HEK293 (cell line): ENCODE data around the gene PPARGC1A.

ENCODE experiments used
- CTCF ChIA-PET: fragments of 350-600 bp; formaldehyde crosslinking; extraction: SDS; loops from one replicate; lab custom pipeline; 2021; ENCODE audit warnings: antibody characterized with exemption; lab: Yijun Ruan, JAX
- POLR2A ChIA-PET: fragments of 300-600 bp; formaldehyde crosslinking; extraction: SDS; loops from one replicate; lab custom pipeline; 2020; ENCODE audit warnings: antibody characterized with exemption, inconsistent platforms; lab: Yijun Ruan, JAX
- H3K27ac ChIP-seq: fragments of 200-500 bp; sonication (Bioruptor generic); 2 replicates; pipeline ENCODE4 v1.5.1; 2014; ENCODE audit warnings: low read depth, low read length, control low read depth, inconsistent platforms; ENCODE audit errors: extremely low read depth
- H3K36me3 ChIP-seq, 2 experiments: fragments of 200-500 bp in 1 of 2; sonication (Bioruptor generic) in 1 of 2; 1 replicate in 1 of 2; 2 replicates in 1 of 2; pipeline ENCODE4 v1.5.1; 2014 to 2017; ENCODE audit warnings: inconsistent platforms in 2 of 2, low read length in 2 of 2; ENCODE audit not compliant: control insufficient read depth in 2 of 2, insufficient read depth in 1 of 2
- H3K4me1 ChIP-seq: fragments of 200-500 bp; sonication (Bioruptor generic); 2 replicates; pipeline ENCODE4 v1.5.1; 2014; ENCODE audit warnings: mild to moderate bottlenecking, low read length, inconsistent platforms; ENCODE audit not compliant: control insufficient read depth, insufficient read depth
- H3K4me3 ChIP-seq: 2 replicates; pipeline ENCODE4 v1.5.1; 2011; ENCODE audit warnings: low read depth, mild to moderate bottlenecking, control low read depth, low read length, moderate library complexity
- H3K9me3 ChIP-seq: fragments of 200-500 bp; sonication (Bioruptor generic); 2 replicates; pipeline ENCODE4 v1.5.1; 2014; ENCODE audit warnings: low read depth, low read length, inconsistent platforms; ENCODE audit not compliant: control insufficient read depth, insufficient read depth
- FEZF1 ChIP-seq: fragments of 450-650 bp; formaldehyde crosslinking; IDR thresholded peaks from 2 replicates; pipeline ENCODE4 v1.5.1; 2016; ENCODE audit warnings: missing biosample characterization, missing genetic modification characterization
- GLIS1 ChIP-seq: fragments of 450-650 bp; formaldehyde crosslinking; IDR thresholded peaks from 2 replicates; pipeline ENCODE4 v1.5.1; 2016; ENCODE audit warnings: missing biosample characterization, missing genetic modification characterization
- KLF17 ChIP-seq: fragments of 450-650 bp; formaldehyde crosslinking; IDR thresholded peaks from 2 replicates; pipeline ENCODE4 v1.5.1; 2016; ENCODE audit warnings: missing biosample characterization, missing genetic modification characterization
- PRDM6 ChIP-seq: fragments of 450-650 bp; formaldehyde crosslinking; IDR thresholded peaks from 2 replicates; pipeline ENCODE4 v1.5.1; 2017; ENCODE audit warnings: missing biosample characterization, missing genetic modification characterization
- ZBTB10 ChIP-seq: fragments of 450-650 bp; formaldehyde crosslinking; IDR thresholded peaks from 2 replicates; pipeline ENCODE4 v1.5.1; 2016; ENCODE audit warnings: missing biosample characterization, missing genetic modification characterization
- ZFP37 ChIP-seq: fragments of 450-650 bp; formaldehyde crosslinking; IDR thresholded peaks from 2 replicates; pipeline ENCODE4 v1.5.1; 2016; ENCODE audit warnings: missing biosample characterization, missing genetic modification characterization
- ZNF132 ChIP-seq: fragments of 450-650 bp; formaldehyde crosslinking; IDR thresholded peaks from 2 replicates; pipeline ENCODE4 v1.5.1; 2017; ENCODE audit warnings: missing biosample characterization, missing genetic modification characterization, borderline replicate concordance
- ZNF174 ChIP-seq: fragments of 450-650 bp; formaldehyde crosslinking; IDR thresholded peaks from 2 replicates; pipeline ENCODE4 v1.5.0; 2017; ENCODE audit warnings: missing biosample characterization, mild to moderate bottlenecking, missing genetic modification characterization
- ZNF211 ChIP-seq: fragments of 450-650 bp; formaldehyde crosslinking; IDR thresholded peaks from 2 replicates; pipeline ENCODE4 v1.5.1; 2016; ENCODE audit warnings: low read depth, missing biosample characterization, missing genetic modification characterization
- ZNF274 ChIP-seq, 2 experiments: fragments of 200-500 bp in 1 of 2; fragments of 450-650 bp in 1 of 2; sonication (Bioruptor generic) in 1 of 2; formaldehyde crosslinking in 1 of 2; IDR thresholded peaks; 2 replicates each; pipeline versions ENCODE4 v1.5.1 to v1.6.1; 2014 to 2016; ENCODE audit warnings: borderline replicate concordance in 1 of 2, inconsistent platforms in 1 of 2, low read length in 1 of 2, missing biosample characterization in 1 of 2, missing genetic modification characterization in 1 of 2
- ZNF426 ChIP-seq: fragments of 450-650 bp; formaldehyde crosslinking; IDR thresholded peaks from 2 replicates; pipeline ENCODE4 v1.5.1; 2017; ENCODE audit warnings: missing biosample characterization, missing genetic modification characterization, mild to moderate bottlenecking, inconsistent platforms, moderate library complexity
- ZNF488 ChIP-seq: fragments of 450-650 bp; formaldehyde crosslinking; IDR thresholded peaks from 2 replicates; pipeline ENCODE4 v1.5.1; 2016; ENCODE audit warnings: missing biosample characterization, missing genetic modification characterization
- ZNF514 ChIP-seq: fragments of 450-650 bp; formaldehyde crosslinking; IDR thresholded peaks from 2 replicates; pipeline ENCODE4 v1.5.1; 2016; ENCODE audit warnings: missing biosample characterization, missing genetic modification characterization
- ZNF585B ChIP-seq: fragments of 450-650 bp; formaldehyde crosslinking; IDR thresholded peaks from 2 replicates; pipeline ENCODE4 v1.5.1; 2016; ENCODE audit warnings: missing biosample characterization, missing genetic modification characterization
- ZNF645 ChIP-seq: fragments of 450-650 bp; formaldehyde crosslinking; IDR thresholded peaks from 2 replicates; pipeline ENCODE4; 2016; ENCODE audit warnings: missing biosample characterization, missing genetic modification characterization
- ZNF664 ChIP-seq: fragments of 450-650 bp; formaldehyde crosslinking; IDR thresholded peaks from 2 replicates; pipeline ENCODE4 v1.5.1; 2016; ENCODE audit warnings: missing biosample characterization, missing genetic modification characterization
- ZSCAN16 ChIP-seq: fragments of 450-650 bp; formaldehyde crosslinking; IDR thresholded peaks from 2 replicates; pipeline ENCODE4 v1.5.1; 2016; ENCODE audit warnings: missing biosample characterization, missing genetic modification characterization
- ZSCAN4 ChIP-seq: fragments of 450-650 bp; formaldehyde crosslinking; IDR thresholded peaks from 2 replicates; pipeline ENCODE4 v1.5.1; 2017; ENCODE audit warnings: missing biosample characterization, missing genetic modification characterization
- ZSCAN5A ChIP-seq: fragments of 450-650 bp; formaldehyde crosslinking; IDR thresholded peaks from 2 replicates; pipeline ENCODE4 v1.5.1; 2016; ENCODE audit warnings: missing biosample characterization, missing genetic modification characterization
- ZXDB ChIP-seq: fragments of 450-650 bp; formaldehyde crosslinking; IDR thresholded peaks from 2 replicates; pipeline ENCODE4 v1.5.1; 2016; ENCODE audit warnings: missing biosample characterization, missing genetic modification characterization

PPARGC1A gene

GRCh38 chr4:23878912-23879732 lies 10.7 kb downstream of the PPARGC1A start (continued):
- TF ChIP-seq PRDM6 (tag by site-specific recombination): peak; percentile 81
- no peak for TF ChIP-seq ZNF488

GRCh38 chr4:23878246-23878891 lies 11.5 kb downstream of the PPARGC1A start:
- no peak overlapping the region for H3K4me3 ChIP-seq
- CTCF ChIA-PET: no interaction called here
- peaks cover 14% of the 10 kb centered on the region for H3K4me1 ChIP-seq
- no peaks in the 10 kb centered on the region for H3K9me3 ChIP-seq
- peak overlapping the region; percentile 19 for H3K27ac ChIP-seq
- POLR2A ChIA-PET: no interaction called here
- no peaks in the 10 kb centered on the region for H3K36me3 ChIP-seq
- TF ChIP-seq ZSCAN5A (tag by site-specific recombination) (no peak), KLF17 (tag by site-specific recombination) (no peak), ZNF664 (tag by site-specific recombination) (peak; percentile 35; the same call in 1 of the 2 replicates), ZSCAN16 (tag by site-specific recombination) (no peak), ZNF514 (tag by site-specific recombination) (no peak), ZNF274 (IDR thresholded peaks at IDR 0.05; ENCODE audit: low read length) (no peak), ZNF274 (tag by site-specific recombination; IDR thresholded peaks at IDR 0.05; ENCODE audit: borderline replicate concordance) (no peak), ZNF426 (no peak), ZSCAN4 (no peak), ZNF174 (no peak), ZNF132 (tag by site-specific recombination) (no peak), ZNF585B (tag by site-specific recombination) (no peak), ZXDB (tag by site-specific recombination) (peak; percentile 29; the same call in 1 of the 2 replicates), ZNF211 (tag by site-specific recombination) (no peak), ZFP37 (tag by site-specific recombination) (no peak), FEZF1 (tag by site-specific recombination) (peak; percentile 70), GLIS1 (0 out of 2 replicates have a peak, but pooled peaks have one; percentile 6), ZBTB10 (tag by site-specific recombination) (no peak), ZNF645 (tag by site-specific recombination) (no peak)
